HEK293 (cell line): ENCODE results near the gene COL13A1.

Experiments used
- CTCF ChIA-PET: fragments of 350-600 bp; formaldehyde crosslinking; extraction: SDS; loops from one replicate; lab custom pipeline; 2021; ENCODE audit warnings: antibody characterized with exemption; lab: Yijun Ruan, JAX
- POLR2A ChIA-PET: fragments of 300-600 bp; formaldehyde crosslinking; extraction: SDS; loops from one replicate; lab custom pipeline; 2020; ENCODE audit warnings: antibody characterized with exemption, inconsistent platforms; lab: Yijun Ruan, JAX
- H3K27ac ChIP-seq: fragments of 200-500 bp; sonication (Bioruptor generic); 2 replicates; pipeline ENCODE4 v1.5.1; 2014; ENCODE audit warnings: low read depth, low read length, control low read depth, inconsistent platforms; ENCODE audit errors: extremely low read depth
- H3K36me3 ChIP-seq, 2 experiments: fragments of 200-500 bp in 1 of 2; sonication (Bioruptor generic) in 1 of 2; 1 replicate in 1 of 2; 2 replicates in 1 of 2; pipeline ENCODE4 v1.5.1; 2014 to 2017; ENCODE audit warnings: inconsistent platforms in 2 of 2, low read length in 2 of 2; ENCODE audit not compliant: control insufficient read depth in 2 of 2, insufficient read depth in 1 of 2
- H3K4me1 ChIP-seq: fragments of 200-500 bp; sonication (Bioruptor generic); 2 replicates; pipeline ENCODE4 v1.5.1; 2014; ENCODE audit warnings: mild to moderate bottlenecking, low read length, inconsistent platforms; ENCODE audit not compliant: control insufficient read depth, insufficient read depth
- H3K4me3 ChIP-seq: 2 replicates; pipeline ENCODE4 v1.5.1; 2011; ENCODE audit warnings: low read depth, mild to moderate bottlenecking, control low read depth, low read length, moderate library complexity
- H3K9me3 ChIP-seq: fragments of 200-500 bp; sonication (Bioruptor generic); 2 replicates; pipeline ENCODE4 v1.5.1; 2014; ENCODE audit warnings: low read depth, low read length, inconsistent platforms; ENCODE audit not compliant: control insufficient read depth, insufficient read depth
- AEBP2 ChIP-seq: fragments of 450-650 bp; formaldehyde crosslinking; IDR thresholded peaks from 2 replicates; pipeline ENCODE4 v1.5.1; 2016; ENCODE audit warnings: missing biosample characterization, missing genetic modification characterization, borderline replicate concordance
- GLIS2 ChIP-seq: fragments of 450-650 bp; formaldehyde crosslinking; IDR thresholded peaks from 2 replicates; pipeline ENCODE4 v1.5.1; 2016; ENCODE audit warnings: missing biosample characterization, missing genetic modification characterization
- RBAK ChIP-seq: fragments of 450-650 bp; formaldehyde crosslinking; IDR thresholded peaks from 2 replicates; pipeline ENCODE4 v1.5.1; 2016; ENCODE audit warnings: missing biosample characterization, missing genetic modification characterization
- SP2 ChIP-seq: fragments of 450-650 bp; formaldehyde crosslinking; IDR thresholded peaks from 2 replicates; pipeline ENCODE4 v1.5.1; 2016; ENCODE audit warnings: missing biosample characterization, missing genetic modification characterization
- WT1 ChIP-seq: fragments of 450-650 bp; formaldehyde crosslinking; IDR thresholded peaks from 2 replicates; pipeline ENCODE4 v1.5.1; 2016; ENCODE audit warnings: missing biosample characterization, missing genetic modification characterization
- ZBTB21 ChIP-seq: fragments of 450-650 bp; formaldehyde crosslinking; IDR thresholded peaks from 2 replicates; pipeline ENCODE4 v1.5.1; 2017; ENCODE audit warnings: missing biosample characterization, missing genetic modification characterization
- ZBTB48 ChIP-seq: fragments of 450-650 bp; formaldehyde crosslinking; IDR thresholded peaks from 2 replicates; pipeline ENCODE4 v1.5.1; 2016; ENCODE audit warnings: missing biosample characterization, missing genetic modification characterization
- ZBTB6 ChIP-seq: fragments of 450-650 bp; formaldehyde crosslinking; IDR thresholded peaks from 2 replicates; pipeline ENCODE4 v1.5.1; 2017; ENCODE audit warnings: missing biosample characterization, missing genetic modification characterization
- ZNF10 ChIP-seq: fragments of 450-650 bp; formaldehyde crosslinking; IDR thresholded peaks from 2 replicates; pipeline ENCODE4 v1.5.1; 2017; ENCODE audit warnings: missing biosample characterization, missing genetic modification characterization
- ZNF112 ChIP-seq: fragments of 450-650 bp; formaldehyde crosslinking; IDR thresholded peaks from 2 replicates; pipeline ENCODE4 v1.5.0; 2017; ENCODE audit warnings: missing biosample characterization, missing genetic modification characterization
- ZNF114 ChIP-seq: fragments of 450-650 bp; formaldehyde crosslinking; IDR thresholded peaks from 2 replicates; pipeline ENCODE4 v1.5.0; 2017; ENCODE audit warnings: missing biosample characterization, missing genetic modification characterization
- ZNF133 ChIP-seq: fragments of 450-650 bp; formaldehyde crosslinking; IDR thresholded peaks from 2 replicates; pipeline ENCODE4 v1.5.1; 2016; ENCODE audit warnings: missing biosample characterization, missing genetic modification characterization
- ZNF148 ChIP-seq: fragments of 450-650 bp; formaldehyde crosslinking; IDR thresholded peaks from 2 replicates; pipeline ENCODE4 v1.5.0; 2017; ENCODE audit warnings: missing biosample characterization, missing genetic modification characterization, borderline replicate concordance
- ZNF16 ChIP-seq: fragments of 450-650 bp; formaldehyde crosslinking; IDR thresholded peaks from 2 replicates; pipeline ENCODE4 v1.5.1; 2016; ENCODE audit warnings: low read depth, missing biosample characterization, missing genetic modification characterization
- ZNF202 ChIP-seq: fragments of 450-650 bp; formaldehyde crosslinking; IDR thresholded peaks from 2 replicates; pipeline ENCODE4 v1.5.1; 2016; ENCODE audit warnings: missing biosample characterization, missing genetic modification characterization, borderline replicate concordance
- ZNF211 ChIP-seq: fragments of 450-650 bp; formaldehyde crosslinking; IDR thresholded peaks from 2 replicates; pipeline ENCODE4 v1.5.1; 2016; ENCODE audit warnings: low read depth, missing biosample characterization, missing genetic modification characterization
- ZNF24 ChIP-seq: fragments of 450-650 bp; formaldehyde crosslinking; IDR thresholded peaks from 2 replicates; pipeline ENCODE4 v1.5.1; 2016; ENCODE audit warnings: missing biosample characterization, missing genetic modification characterization
- ZNF274 ChIP-seq, 2 experiments: fragments of 200-500 bp in 1 of 2; fragments of 450-650 bp in 1 of 2; sonication (Bioruptor generic) in 1 of 2; formaldehyde crosslinking in 1 of 2; IDR thresholded peaks; 2 replicates each; pipeline versions ENCODE4 v1.5.1 to v1.6.1; 2014 to 2016; ENCODE audit warnings: borderline replicate concordance in 1 of 2, inconsistent platforms in 1 of 2, low read length in 1 of 2, missing biosample characterization in 1 of 2, missing genetic modification characterization in 1 of 2
- ZNF280C ChIP-seq: fragments of 450-650 bp; formaldehyde crosslinking; IDR thresholded peaks from 2 replicates; pipeline ENCODE4 v1.5.1; 2016; ENCODE audit warnings: missing biosample characterization, missing genetic modification characterization
- ZNF324 ChIP-seq: fragments of 450-650 bp; formaldehyde crosslinking; IDR thresholded peaks from 2 replicates; pipeline ENCODE4 v1.5.1; 2016; ENCODE audit warnings: missing biosample characterization, missing genetic modification characterization
- ZNF362 ChIP-seq: fragments of 450-650 bp; formaldehyde crosslinking; IDR thresholded peaks from 2 replicates; pipeline ENCODE4 v1.5.1; 2016; ENCODE audit warnings: missing biosample characterization, missing genetic modification characterization
- ZNF48 ChIP-seq: fragments of 450-650 bp; formaldehyde crosslinking; IDR thresholded peaks from 2 replicates; pipeline ENCODE4 v1.5.1; 2016; ENCODE audit warnings: missing biosample characterization, missing genetic modification characterization
- ZNF548 ChIP-seq: fragments of 450-650 bp; formaldehyde crosslinking; IDR thresholded peaks from 2 replicates; pipeline ENCODE4 v1.5.1; 2016; ENCODE audit warnings: missing biosample characterization, missing genetic modification characterization
- ZNF600 ChIP-seq: fragments of 450-650 bp; formaldehyde crosslinking; IDR thresholded peaks from 2 replicates; pipeline ENCODE4 v1.5.1; 2016; ENCODE audit warnings: missing biosample characterization, missing genetic modification characterization
- ZNF692 ChIP-seq: fragments of 450-650 bp; formaldehyde crosslinking; IDR thresholded peaks from 2 replicates; pipeline ENCODE4 v1.5.1; 2016; ENCODE audit warnings: missing biosample characterization, missing genetic modification characterization
- ZNF768 ChIP-seq: fragments of 450-650 bp; formaldehyde crosslinking; IDR thresholded peaks from 2 replicates; pipeline ENCODE4 v1.5.1; 2018; ENCODE audit warnings: missing biosample characterization, mild to moderate bottlenecking, missing genetic modification characterization

COL13A1 gene

GRCh38 chr10:69969977-69970376, 168.3 kb downstream of the COL13A1 start:
- no peaks in the 10 kb centered on the region for H3K9me3 ChIP-seq
- no peaks in the 10 kb centered on the region for H3K36me3 ChIP-seq
- H3K27ac ChIP-seq: no peak overlapping the region
- CTCF ChIA-PET: interaction anchor here (0.6 to 2.2 kb wide), 5 partner anchors 9 to 224 kb away, joined by 3 to 18 read pairs (median 4); partner anchors contain the start of gene TYSND1
- no peak overlapping the region for H3K4me3 ChIP-seq
- peaks cover 8% of the 10 kb centered on the region for H3K4me1 ChIP-seq
- no peak for TF ChIP-seq ZNF114 (tag by site-specific recombination)
- no peak for TF ChIP-seq ZNF274 (IDR thresholded peaks at IDR 0.05; ENCODE audit: low read length)
- TF ChIP-seq ZNF274 (tag by site-specific recombination; IDR thresholded peaks at IDR 0.05; ENCODE audit: borderline replicate concordance): no peak
- TF ChIP-seq ZNF202 (tag by site-specific recombination): no peak
- no peak for TF ChIP-seq ZNF112 (tag by site-specific recombination)
- no peak for TF ChIP-seq ZBTB21 (tag by site-specific recombination)
- no peak for TF ChIP-seq ZNF16 (tag by site-specific recombination)
- TF ChIP-seq GLIS2: no peak
- TF ChIP-seq ZNF324 (tag by site-specific recombination): no peak
- TF ChIP-seq ZNF692 (tag by site-specific recombination): no peak
- no peak for TF ChIP-seq WT1 (tag by site-specific recombination)
- TF ChIP-seq ZNF24 (tag by site-specific recombination): no peak
- no peak for TF ChIP-seq ZNF600 (tag by site-specific recombination)
- no peak for TF ChIP-seq RBAK (tag by site-specific recombination)
- TF ChIP-seq ZNF768 (tag by site-specific recombination): no peak
- TF ChIP-seq SP2 (tag by site-specific recombination): no peak
- TF ChIP-seq ZNF362 (tag by site-specific recombination): no peak
- no peak for TF ChIP-seq ZBTB6 (tag by site-specific recombination)
- TF ChIP-seq ZNF10: no peak
- TF ChIP-seq ZNF133 (tag by site-specific recombination): no peak
- TF ChIP-seq, all 188 proteins: peak for 0
- POLR2A ChIA-PET: no interaction called here

GRCh38 chr10:69972981-69973397, 171.3 kb downstream of the COL13A1 start:
- CTCF ChIA-PET: interaction anchor here (1.3 to 2.3 kb wide), 2 partner anchors 14 to 153 kb away, joined by 3 to 14 read pairs; no protein-coding TSS in a partner anchor
- POLR2A ChIA-PET: no interaction called here
- Histone ChIP-seq H3K36me3 (no peaks in the 10 kb centered on the region), H3K27ac (no peak overlapping the region), H3K4me3 (no peak overlapping the region), H3K4me1 (peaks cover 8% of the 10 kb centered on the region), H3K9me3 (no peaks in the 10 kb centered on the region)
- TF ChIP-seq ZNF202 (tag by site-specific recombination): no peak
- TF ChIP-seq ZNF148 (tag by site-specific recombination): no peak
- TF ChIP-seq ZNF280C: no peak
- no peak for TF ChIP-seq ZNF211 (tag by site-specific recombination)
- no peak for TF ChIP-seq ZNF548 (tag by site-specific recombination)
- TF ChIP-seq AEBP2: no peak
- TF ChIP-seq ZBTB48 (tag by site-specific recombination): no peak
- TF ChIP-seq ZNF48 (tag by site-specific recombination): no peak
- no peak for TF ChIP-seq GLIS2
- TF ChIP-seq ZNF274 (IDR thresholded peaks at IDR 0.05; ENCODE audit: low read length): no peak
- no peak for TF ChIP-seq ZNF274 (tag by site-specific recombination; IDR thresholded peaks at IDR 0.05; ENCODE audit: borderline replicate concordance)
